Activated T-helper 1 cell treated with anti-CD3 and anti-CD28 coated beads, Interleukin-2, amount 50 U/mL, for 16 hours (primary cell): Measurements from ENCODE around the gene GPC2.
"Not testable (repeated sequence)": the region's sequence is repeated elsewhere in the genome, so short reads cannot be mapped to it uniquely, and the experiment has no call there.

Experiments
- DNase-seq, 2 donors: peaks; one replicate each; pipeline ENCODE4 v3.0.0-alpha.2; 2020; ENCODE audit warnings: low read depth in 1 of 2, low spot score in 1 of 2

GPC2 gene

DNA sequence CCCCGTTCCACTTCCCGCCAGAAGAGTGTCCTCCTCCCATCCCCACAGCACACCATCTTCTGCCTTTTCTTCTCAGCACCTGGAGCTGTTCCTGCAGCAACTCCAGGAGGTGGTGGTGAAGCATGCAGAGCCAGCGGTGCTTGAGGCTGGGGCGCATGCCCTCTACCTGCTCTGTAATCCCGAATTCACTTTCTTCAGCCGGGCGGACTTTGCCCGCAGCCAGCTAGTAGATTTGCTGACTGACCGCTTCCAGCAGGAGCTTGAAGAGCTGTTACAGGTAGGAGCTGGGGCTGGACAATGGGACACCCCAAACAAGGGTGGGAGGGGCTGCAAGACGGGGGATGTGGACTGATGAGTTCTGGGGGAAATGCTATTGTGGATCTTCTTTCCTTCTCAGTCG lies 23.5 kb upstream of the GPC2 start:
- DNase-seq, result no peak

DNA sequence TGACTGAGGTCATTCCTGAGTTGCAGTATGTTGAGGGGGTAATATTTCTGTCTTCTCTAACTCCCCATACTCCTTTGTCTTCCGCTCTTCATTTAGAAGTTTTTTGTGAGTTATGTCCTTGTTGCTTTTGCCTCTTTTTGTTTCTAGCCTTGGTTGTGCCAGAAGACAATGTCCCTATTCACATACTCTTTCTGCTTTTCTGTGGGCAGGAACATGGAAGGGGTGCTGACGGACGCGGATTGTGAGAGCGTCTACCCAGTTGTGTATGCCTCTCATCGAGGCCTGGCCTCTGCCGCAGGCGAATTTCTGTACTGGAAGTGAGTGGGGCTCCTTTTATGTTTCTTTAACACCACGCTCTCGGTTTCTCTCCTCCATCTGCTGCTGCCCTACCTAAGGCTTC lies 21.1 kb upstream of the GPC2 start:
- DNase-seq, result no peak

DNA sequence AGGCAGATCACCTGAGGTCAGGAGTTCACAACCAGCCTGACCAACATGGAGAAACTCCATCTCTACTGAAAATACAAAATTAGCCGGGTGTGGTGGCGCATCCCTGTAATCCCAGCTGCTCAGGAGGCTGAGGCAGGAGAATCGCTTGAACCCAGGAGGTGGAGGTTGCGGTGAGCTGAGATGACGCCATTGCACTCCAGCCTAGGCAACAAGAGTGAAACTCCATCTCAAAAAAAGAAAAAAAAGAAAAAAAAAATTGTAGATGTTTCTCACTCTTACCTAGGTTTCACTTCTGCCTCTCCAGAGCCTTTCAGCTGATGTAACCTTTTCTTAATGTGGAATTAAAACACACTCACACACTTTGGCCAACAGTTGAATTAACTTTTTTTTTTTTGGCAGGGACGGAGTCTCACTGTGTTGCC lies 18.7 kb upstream of the GPC2 start:
- DNase-seq, result not testable (repeated sequence)

DNA sequence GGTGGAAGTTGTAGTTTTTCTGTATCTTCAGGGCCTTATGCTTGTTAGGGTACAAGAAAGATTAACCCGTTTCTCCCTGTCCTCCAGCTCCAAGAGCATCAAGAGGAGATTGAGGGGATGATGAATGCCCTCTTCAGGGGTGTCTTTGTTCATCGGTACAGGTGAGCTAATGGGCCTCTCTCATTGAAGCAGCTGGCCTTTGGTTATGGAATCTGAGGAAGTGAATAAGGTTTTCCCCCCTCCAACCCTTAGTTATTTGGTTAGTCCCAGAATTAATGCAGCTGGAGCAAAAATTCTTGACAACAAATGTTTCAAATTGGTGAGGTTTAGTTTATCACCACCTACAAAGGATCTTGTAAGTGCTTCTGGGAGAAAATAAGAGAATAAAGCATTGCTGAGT lies 18.0 kb upstream of the GPC2 start:
- no peak for DNase-seq

DNA sequence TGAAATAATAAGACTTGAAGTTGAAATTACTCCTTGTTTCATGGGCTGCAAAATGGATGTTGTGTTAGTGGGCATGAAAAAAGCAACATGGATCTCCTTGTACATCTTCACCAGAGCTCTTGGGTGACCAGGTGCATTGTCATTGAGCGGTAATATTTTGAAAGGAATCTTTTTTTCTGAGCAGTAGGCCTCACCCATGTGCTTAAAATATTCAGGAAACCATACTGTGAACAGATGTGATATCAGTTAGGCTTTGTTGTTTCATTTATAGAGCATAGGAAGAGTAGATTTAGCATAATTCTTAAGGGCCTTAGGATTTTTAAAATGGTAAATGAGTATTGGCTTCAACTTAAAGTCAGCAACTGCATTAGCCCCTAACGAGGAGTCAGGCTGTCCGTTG lies 15.8 kb upstream of the GPC2 start:
- DNase-seq, result no peak

DNA sequence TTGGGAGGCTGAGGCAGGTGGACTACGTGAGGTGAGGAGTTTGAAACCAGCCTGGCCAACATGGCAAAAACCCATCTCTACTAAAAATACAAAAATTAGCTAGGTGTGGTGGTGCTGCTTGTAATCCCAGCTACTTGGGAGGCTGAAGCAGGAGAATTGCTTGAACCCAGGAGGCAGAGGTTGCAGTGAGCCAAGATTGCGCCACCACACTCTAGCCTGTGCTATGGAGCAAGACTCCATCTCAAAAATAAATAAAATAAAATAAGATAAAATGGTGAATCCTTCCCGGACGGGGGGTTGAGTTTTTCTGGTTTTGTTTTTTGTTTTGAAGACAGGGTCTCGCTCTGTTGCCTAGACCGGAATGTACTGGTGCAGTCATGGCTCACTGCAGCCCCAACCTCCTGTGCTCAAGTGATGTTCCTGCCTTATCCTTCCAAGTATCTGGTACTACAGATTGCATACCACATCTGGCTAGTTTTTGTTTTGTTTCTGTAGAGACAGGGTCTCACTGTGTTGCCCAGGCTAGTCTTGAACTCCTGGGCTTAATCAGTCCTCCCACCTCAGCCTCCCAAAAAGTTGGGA lies 15.2 kb upstream of the GPC2 start:
- DNase-seq, result not testable (repeated sequence)

DNA sequence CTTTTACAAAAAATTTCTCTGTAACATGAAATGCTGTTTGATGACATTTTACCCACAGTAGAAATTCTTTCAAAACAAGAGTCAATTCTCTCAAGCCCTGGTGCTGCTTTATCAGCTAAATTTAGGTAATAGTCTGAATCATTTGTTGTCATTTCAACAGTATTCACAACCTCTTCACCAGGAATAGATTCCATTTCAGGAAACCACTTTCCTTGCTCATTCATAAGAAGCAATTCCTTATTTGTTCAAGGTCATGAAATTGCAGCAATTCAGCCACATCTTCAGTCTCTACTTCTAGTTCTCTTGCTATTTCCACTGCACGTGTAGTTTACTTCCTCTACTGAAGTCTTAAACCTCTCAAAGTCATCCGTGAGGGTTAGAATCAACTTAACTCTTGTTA lies 14.6 kb upstream of the GPC2 start:
- DNase-seq, result no peak

DNA sequence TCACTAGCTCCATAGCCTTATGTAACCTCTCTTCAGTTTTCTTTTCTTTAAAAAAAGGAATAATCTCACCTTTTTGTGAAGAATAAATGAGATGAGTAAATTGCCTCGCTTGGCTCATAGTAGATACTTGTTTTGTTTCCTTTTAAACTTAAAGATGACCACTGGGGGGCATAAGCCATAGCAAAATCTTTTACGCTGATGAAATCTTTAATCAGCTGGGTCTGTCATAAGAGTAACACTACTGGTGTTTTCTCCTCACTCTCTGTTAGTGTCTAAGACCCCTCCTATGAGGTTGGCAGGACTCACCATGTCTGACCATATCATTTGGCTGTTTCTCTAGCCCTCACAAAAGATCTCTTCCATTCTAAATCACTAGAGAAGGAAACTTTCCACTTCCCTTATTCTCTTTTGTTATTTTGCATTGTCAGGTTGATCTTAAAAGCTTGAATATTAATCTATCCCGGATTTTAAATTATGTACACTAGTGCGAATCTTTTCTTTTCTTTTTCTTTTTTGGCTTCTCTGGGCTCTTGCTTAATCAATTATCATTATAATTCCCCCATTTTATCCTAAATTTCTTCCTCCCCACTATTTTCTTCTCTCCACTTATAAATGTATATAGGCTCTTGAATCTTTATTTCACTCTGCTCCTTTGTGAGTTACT lies 13.0 kb upstream of the GPC2 start:
- no peak for DNase-seq

DNA sequence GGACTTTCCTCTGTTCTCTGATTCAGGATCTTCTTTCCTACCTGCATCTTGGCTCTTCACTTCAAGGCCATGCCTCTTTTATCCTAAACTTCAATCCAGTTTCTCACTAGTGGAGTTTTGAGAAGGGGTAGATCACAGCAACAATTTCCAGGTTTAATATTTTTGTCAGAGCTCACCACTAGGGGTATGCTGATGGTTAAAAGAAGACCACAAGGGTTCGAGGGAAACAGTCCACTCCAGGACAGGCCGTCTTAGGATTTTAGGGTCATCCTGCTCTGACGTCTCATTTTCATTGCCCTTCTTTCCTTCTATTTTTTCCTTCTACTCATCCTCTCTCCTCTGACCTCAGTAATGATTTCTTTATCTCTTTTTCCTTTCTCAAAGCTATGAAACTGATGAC lies 11.9 kb upstream of the GPC2 start:
- no peak for DNase-seq

DNA sequence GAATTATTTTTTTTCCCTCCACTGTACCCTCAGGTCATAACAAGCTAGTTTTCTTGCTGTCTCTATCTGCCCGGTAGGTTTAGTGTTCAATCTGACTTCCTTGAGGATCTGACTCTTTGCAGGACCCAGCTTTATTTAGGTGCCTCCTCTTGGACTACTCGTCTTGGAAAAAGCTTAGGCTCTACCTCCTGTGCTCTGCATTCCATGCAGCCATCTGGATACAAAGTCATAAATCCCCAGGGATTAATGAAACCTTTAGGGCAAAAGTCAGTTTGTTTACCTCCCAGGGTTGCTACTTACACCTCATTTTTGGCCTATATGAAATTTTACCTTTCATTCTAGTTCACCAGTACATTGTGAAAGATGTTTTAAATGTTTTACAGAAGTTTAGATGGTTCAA lies 8.5 kb upstream of the GPC2 start:
- no peak for DNase-seq

DNA sequence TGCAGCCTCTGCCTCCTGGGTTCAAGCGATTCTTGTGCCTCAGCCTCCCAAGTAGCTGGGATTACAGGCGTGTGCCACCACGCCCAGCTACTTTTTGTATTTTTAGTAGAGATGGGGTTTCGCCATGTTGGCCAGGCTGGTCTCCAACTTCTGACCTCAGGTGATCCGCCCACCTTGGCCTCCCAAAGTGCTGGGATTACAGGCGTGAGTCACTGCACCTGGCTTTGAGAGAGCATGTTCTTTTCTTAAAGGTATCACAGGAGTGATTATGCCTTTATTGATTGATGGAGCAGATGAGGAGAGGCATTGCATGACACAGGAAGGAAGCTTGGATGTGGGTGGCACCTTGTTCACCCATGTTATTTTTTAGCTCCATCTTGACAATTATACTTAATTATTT lies 5.9 kb upstream of the GPC2 start:
- not testable (repeated sequence) for DNase-seq

DNA sequence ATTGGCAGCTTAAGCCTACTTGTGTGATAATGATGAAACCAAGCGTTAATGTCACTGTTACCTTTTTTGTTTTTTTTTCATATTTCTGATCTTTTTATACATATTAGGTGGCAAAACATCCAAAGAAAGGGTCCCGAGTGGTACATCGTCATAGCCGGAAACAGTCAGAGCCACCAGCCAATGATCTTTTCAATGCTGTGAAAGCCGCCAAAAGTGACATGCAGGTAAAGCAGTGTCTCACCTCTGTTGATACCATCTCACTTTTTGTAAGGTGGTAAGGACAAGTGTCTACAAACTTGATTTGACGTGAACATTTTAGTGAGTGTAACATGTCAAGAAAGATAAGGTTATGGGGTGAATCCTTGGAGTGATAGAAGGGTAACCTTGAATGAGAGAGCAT lies 5.4 kb upstream of the GPC2 start:
- not testable (repeated sequence) for DNase-seq

DNA sequence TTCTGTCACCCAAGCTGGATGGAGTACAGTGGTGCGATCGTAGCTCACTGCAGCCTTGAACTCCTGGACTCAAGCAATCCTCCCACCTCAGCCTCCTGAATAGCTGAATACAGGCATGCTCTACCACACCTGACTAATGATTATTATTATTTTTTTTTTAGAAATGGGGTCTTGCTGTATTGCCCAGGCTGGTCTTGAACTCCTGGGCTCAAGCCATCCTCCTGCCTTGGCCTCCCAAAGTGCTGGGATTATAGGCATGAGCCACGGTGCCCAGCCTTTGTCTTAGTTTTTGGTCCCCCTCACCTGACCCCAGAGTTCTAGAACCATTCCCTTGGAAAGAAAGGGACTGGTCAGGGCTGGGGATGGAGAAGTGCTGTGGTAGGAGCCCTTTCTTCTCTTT lies 2.9 kb upstream of the GPC2 start:
- not testable (repeated sequence) for DNase-seq

DNA sequence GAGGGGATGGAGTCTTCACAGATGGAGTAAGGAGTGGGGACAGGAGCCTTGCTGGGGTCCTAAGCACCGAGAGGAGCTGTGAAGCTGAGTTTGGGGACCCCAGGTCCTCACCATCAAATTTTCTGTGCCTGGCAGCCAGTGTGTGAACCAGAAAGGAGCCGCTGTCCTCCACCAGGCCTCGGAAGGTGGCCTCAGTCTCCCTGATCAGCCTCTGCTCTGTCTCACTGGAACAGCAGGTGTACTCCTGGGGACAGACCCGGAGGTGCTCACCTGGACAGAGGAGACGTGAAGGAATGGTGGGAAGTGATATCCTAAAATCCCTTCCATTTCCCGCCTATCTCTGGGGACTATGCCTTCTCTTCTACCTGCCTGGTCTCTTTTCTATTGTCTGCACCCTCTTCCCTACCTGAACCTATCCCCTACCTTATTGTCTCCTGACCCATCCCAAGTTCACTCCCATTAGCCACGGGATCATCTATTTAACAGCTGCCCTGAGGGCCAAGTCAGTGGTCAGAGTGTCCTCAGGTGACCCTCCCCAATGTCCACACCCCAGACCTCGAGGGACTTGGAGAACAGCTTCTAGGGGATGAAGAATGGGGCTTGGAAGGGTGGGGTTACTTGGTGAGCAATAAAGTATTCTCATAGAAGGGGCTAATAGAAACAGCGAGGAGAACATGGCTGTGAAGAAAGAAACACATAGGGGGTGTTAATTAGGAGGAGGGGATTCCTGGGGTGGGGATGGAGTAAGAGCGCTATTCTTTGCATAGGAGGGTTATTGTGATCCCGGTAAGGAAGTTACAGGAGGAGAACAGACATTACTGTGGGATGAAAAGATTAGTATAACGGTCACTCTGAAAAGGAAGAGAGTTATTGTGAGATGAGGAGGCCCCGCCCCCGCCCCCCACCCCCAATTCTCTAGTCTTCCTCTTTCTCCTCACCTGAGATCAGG lies 811 bp downstream of the GPC2 start:
- DNase-seq, result no peak

DNA sequence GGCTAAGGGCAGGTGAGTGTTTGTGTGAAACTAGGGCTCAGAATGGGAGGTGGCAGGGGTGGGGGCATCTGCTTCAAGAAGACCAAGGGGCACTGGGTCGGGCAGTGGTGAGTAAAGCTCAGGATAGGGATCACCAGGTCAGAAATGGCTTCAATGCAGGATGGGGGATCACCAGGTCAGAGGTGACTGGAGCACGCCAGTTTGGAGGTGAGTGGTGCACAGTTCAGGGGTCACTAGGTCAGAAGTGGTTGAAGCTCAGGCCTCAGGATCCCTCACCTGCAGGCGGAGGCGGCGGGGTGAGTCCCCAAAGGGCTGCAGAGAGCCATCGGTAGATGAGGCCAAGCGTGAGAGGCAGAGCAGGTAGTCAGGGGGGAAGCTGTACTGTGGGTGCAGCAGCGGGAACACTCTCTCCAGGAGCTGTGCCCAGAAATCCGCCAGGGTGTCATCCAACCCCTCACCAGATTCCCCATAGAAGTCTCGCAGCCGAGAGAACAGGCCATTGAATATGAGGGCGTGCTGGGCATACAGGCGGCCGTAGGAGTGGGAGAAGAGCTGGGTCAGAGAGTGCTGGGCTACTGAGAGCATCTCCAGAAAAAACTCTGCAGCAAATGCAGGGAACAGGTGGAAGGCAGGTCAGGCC lies 1.8 kb downstream of the GPC2 start:
- DNase-seq, result no peak

DNA sequence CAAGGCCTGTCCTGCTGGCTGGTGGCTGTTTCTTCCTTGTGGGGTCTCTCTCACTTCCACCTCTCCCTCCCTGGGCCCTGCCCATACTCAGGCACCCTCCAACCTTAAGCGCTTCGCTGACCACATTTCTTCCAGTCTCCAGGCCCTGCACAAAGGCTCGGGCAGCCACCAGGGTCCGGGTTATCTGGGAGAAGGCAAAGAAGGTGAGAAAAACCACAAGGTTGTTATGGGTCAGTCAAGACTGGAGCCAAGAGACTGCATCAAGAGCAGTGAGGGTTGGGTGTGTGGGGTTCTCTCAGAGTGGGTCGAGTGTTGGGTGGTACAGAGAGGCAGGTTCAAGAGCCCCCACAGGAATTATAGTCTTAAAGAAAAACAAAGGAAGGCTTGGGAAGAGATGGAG lies 2.6 kb downstream of the GPC2 start:
- no peak for DNase-seq

DNA sequence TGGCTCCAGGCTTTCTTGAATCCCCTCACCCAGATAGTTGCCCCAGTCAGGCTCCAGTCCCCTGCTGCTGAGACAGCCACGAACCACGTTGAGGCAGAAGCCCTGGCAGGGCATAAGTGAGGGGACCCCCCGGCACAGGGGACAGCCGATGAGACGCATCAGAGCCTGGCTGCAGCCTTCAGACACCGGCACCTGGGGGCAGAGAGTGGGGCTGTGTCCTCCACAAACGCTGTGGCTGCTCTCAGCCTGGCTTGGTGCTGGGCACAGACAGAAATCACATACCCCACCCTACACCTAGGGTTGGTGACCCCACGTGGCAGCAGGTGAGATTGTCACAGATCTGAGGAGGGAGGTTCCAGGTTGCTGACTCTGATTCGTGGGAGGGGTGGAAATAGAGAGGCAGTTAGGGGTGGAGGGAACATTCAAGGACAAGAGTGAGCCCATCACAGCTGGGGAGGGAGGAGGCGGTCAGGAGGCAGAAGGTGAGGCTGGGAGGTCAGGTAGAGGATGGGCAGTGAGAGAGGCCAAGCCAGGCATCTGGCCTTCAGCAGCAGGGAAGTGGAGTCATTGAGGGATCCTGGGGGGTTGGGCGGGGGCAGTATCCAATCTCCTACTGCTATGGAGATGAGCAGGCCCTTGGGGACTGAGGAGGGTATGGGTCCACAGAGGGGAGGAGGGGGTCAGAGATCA lies 3.2 kb downstream of the GPC2 start:
- DNase-seq, result no peak

DNA sequence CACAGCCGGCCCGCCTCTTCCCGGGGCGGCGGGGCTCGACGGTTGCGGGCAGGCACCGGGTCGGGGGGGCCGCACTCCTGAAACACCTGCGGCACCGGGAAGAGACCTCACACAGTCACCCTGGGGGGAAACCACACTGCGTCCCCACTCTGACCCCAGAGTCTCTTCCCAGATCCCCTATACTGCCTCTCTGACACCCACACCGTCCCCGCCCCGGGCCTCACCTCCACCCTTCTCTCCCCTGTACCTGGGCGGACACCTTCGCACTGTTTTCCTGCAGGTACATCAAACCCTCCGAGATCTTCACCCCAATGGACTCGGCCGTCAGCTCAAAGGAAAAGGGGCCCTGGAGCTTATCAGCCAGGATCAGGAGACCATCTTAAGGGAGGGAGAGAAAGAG lies 5.3 kb downstream of the GPC2 start:
- no peak for DNase-seq

DNA sequence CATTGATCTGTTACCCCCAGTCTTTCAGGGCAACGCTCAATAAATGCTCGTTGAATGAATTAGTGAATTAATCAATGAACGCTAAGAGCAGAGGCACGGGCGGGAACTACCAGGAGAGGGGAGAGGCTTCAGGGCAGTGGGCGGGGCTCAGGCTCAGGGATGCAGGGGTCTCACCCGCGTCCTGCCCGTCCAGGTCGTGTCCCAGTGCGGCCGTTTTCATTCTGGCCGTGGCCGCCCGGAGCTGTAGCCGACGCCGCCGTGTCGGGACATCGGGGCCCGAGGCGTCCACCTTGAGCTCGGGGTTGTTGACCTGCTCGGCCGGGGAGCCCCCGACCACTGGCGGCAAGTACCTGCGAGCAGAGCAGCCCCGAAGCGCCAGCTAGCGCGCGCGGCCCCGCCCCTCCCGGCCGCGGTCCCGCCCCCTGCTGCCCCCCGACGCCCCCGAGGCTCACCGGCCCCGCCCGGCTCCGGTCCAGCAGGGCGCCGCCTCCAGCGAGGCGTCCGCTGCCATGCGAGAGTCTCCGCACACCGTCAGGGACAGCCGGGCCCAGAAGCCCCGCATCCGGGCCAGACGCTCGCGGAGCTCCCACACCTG lies 6.0 kb downstream of the GPC2 start:
- peak in 1 of 2 donors; percentile 26 for DNase-seq

DNA sequence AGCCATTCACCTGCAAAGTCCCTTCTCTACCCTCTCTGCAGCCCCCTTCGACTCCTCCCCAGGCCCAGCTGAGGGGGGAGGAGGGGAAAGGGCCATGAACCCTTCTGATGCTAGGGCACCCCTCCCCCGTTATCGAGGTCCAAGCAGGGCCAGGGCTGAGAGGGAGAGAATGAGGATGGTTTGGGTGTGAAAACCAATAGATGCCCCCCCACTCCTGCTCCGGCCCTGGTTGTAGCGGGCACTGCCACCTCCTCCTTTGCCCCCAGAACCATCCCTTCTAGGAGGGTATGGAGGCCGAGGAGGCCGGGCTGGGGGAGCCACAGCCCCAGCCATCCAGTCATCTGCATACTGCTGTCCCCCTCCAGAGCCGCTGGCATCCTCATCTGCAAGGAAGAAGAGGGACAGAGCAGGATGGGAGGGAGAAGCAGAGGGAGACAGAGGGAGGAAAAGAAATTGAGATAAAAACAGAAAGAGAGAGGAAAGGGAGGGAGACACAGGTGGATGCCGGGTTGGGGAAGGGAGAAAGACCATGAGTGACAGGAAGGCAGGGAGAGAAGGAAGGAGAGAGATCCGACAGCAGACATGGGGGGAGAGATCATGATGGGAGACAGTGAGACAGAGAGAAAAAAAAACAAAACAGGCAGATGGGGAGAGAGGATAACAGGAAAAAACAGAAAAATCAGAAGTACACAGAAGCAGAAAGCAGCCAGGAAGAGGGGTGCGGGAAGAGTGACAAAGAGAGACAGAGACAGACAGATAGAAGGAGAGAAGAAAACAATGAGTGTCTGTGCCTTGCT lies 6.9 kb downstream of the GPC2 start:
- DNase-seq, result no peak
